HepG2 (cell line): ENCODE results near the gene RBBP8NL. TPM values are rescaled to one million over a fixed set of nuclear protein-coding genes. Genes with fewer than 3 reads are reported as not detected.

ENCODE experiments used
- ATAC-seq: fragments of 200-7000 bp; cut with Tn5 transposase; 3 replicates; pipeline ENCODE4 v1.9.1; 2020; ENCODE audit warnings: mild to moderate bottlenecking, moderate library complexity
- BruUV-seq: library from RNA; stranded (reverse); fragments of 400-500 nt; replicated peaks from 2 replicates; lab custom pipeline; 2021; lab: Mats Ljungman, UMichigan
- CTCF ChIA-PET: fragments of 300-600 bp; formaldehyde crosslinking; extraction: SDS; loops from one replicate; lab custom pipeline; 2021; ENCODE audit warnings: low total read pairs, inconsistent platforms, low intra/inter-chr PET ratio; lab: Yijun Ruan, JAX
- POLR2A ChIA-PET: fragments of 350-600 bp; sonication (Branson Sonifier 250); formaldehyde crosslinking; loops from one replicate; lab custom pipeline; 2020; ENCODE audit warnings: antibody characterized with exemption, inconsistent platforms; lab: Yijun Ruan, JAX
- DNase-seq: peaks from one replicate; pipeline ENCODE4 v3.0.0-alpha.2; 2015; ENCODE audit warnings: low spot score
- FAIRE-seq: peaks from 3 replicates; lab custom pipeline; 2011; peaks lifted over from hg19 to GRCh38; lab: Jason Lieb, UNC
- H2AFZ ChIP-seq: one replicate; pipeline ENCODE4 v1.6.1; 2011; ENCODE audit warnings: low read length, inconsistent platforms
- H3K27ac ChIP-seq: fragments of 300-600 bp; 3 replicates; pipeline ENCODE4 v1.8.0; 2011; ENCODE audit warnings: mixed run types, mild to moderate bottlenecking, mixed read lengths, low read length, inconsistent platforms; ENCODE audit not compliant: insufficient read depth; ENCODE audit errors: extremely low read length
- H3K27me3 ChIP-seq, 2 experiments: fragments of 200-600 bp in 1 of 2; 2 replicates in 1 of 2; 3 replicates in 1 of 2; pipeline versions ENCODE4 v1.6.0 to v1.8.0; 2011; ENCODE audit warnings: low read length in 2 of 2, mild to moderate bottlenecking in 2 of 2, moderate library complexity in 2 of 2, inconsistent platforms in 1 of 2; ENCODE audit not compliant: insufficient read depth in 2 of 2, control insufficient read depth in 1 of 2
- H3K36me3 ChIP-seq, 2 experiments: fragments of 200-600 bp in 1 of 2; replicated peaks in 1 of 2; 2 replicates in 1 of 2; 3 replicates in 1 of 2; pipeline versions ENCODE4 v1.5.1 to v1.8.0; 2011; ENCODE audit warnings: low read length in 2 of 2, inconsistent platforms in 1 of 2; ENCODE audit not compliant: insufficient read depth in 2 of 2, control insufficient read depth in 1 of 2
- H3K4me1 ChIP-seq: 2 replicates; pipeline ENCODE4 v1.5.1; 2012; ENCODE audit warnings: low read length, inconsistent platforms; ENCODE audit not compliant: insufficient read depth
- H3K4me2 ChIP-seq: 2 replicates; pipeline ENCODE4 v1.6.0; 2011; ENCODE audit warnings: low read depth, low read length, inconsistent platforms
- H3K4me3 ChIP-seq, 3 experiments: fragments of 200-600 bp in 1 of 3; sonication (generic), shearing (Covaris generic) in 1 of 3; replicated peaks in 1 of 3; 2 replicates each; pipeline ENCODE4 v1.5.1; 2011 to 2016; ENCODE audit warnings: low read length in 3 of 3, inconsistent platforms in 2 of 3, low read depth in 2 of 3, mild to moderate bottlenecking in 2 of 3, control low read depth in 1 of 3, mixed read lengths in 1 of 3; ENCODE audit not compliant: insufficient read depth in 1 of 3
- H3K79me2 ChIP-seq: one replicate; pipeline ENCODE4 v1.6.1; 2011; ENCODE audit warnings: low read length, inconsistent platforms; ENCODE audit not compliant: insufficient read depth
- H3K9ac ChIP-seq: 2 replicates; pipeline ENCODE4 v1.6.0; 2011; ENCODE audit warnings: mild to moderate bottlenecking, low read depth, low read length, inconsistent platforms; ENCODE audit not compliant: insufficient read depth
- H3K9me3 ChIP-seq: 2 replicates; pipeline ENCODE4 v1.5.1; 2012; ENCODE audit warnings: mild to moderate bottlenecking, low read length
- H4K20me1 ChIP-seq: 2 replicates; pipeline ENCODE4 v1.6.0; 2011; ENCODE audit warnings: inconsistent platforms, mild to moderate bottlenecking, low read length, moderate library complexity; ENCODE audit not compliant: insufficient read depth
- BORCS8-MEF2B ChIP-seq: sonication (generic); formaldehyde crosslinking; IDR thresholded peaks from 2 replicates; pipeline ENCODE4 v1.8.0; 2022; ENCODE audit warnings: mild to moderate bottlenecking, missing genetic modification reagents
- DR1 ChIP-seq: sonication (generic); formaldehyde crosslinking; IDR thresholded peaks from 2 replicates; pipeline ENCODE4 v1.8.0; 2021; ENCODE audit warnings: mild to moderate bottlenecking, missing genetic modification reagents, inconsistent platforms
- JUN ChIP-seq: sonication (generic); formaldehyde crosslinking; IDR thresholded peaks from 2 replicates; pipeline ENCODE4 v1.4.0; 2020; ENCODE audit warnings: mild to moderate bottlenecking, missing genetic modification reagents
- MTA1 ChIP-seq: sonication (generic); formaldehyde crosslinking; IDR thresholded peaks from 2 replicates; pipeline ENCODE4 v1.4.0; 2020; ENCODE audit warnings: missing genetic modification reagents, mild to moderate bottlenecking, borderline replicate concordance
- NCOR1 ChIP-seq: fragments of 200-600 bp; sonication (generic); IDR thresholded peaks from 2 replicates; pipeline ENCODE4 v1.7.0; 2017; ENCODE audit warnings: antibody characterized with exemption, low read length, borderline replicate concordance
- NR1H2 ChIP-seq: sonication (generic); formaldehyde crosslinking; IDR thresholded peaks from 2 replicates; pipeline ENCODE4 v1.8.1; 2022; ENCODE audit warnings: low read depth, missing genetic modification reagents, borderline replicate concordance
- NR2F6 ChIP-seq, 2 experiments: IDR thresholded peaks; 2 replicates each; pipeline ENCODE4 v1.6.1; 2016; ENCODE audit warnings: antibody characterized with exemption in 1 of 2, mild to moderate bottlenecking in 1 of 2
- SKI ChIP-seq: fragments of 450-650 bp; IDR thresholded peaks from one replicate; pipeline ENCODE4 v1.6.1; 2018; ENCODE audit warnings: mild to moderate bottlenecking; ENCODE audit not compliant: partially characterized antibody
- TBL1XR1 ChIP-seq: fragments of 150-350 bp; IDR thresholded peaks from 2 replicates; pipeline ENCODE4 v1.6.1; 2014; ENCODE audit warnings: borderline replicate concordance, low read length; ENCODE audit not compliant: partially characterized antibody
- TBX3 ChIP-seq: fragments of 450-650 bp; IDR thresholded peaks from 2 replicates; pipeline ENCODE4 v1.6.1; 2017; ENCODE audit warnings: antibody characterized with exemption, mild to moderate bottlenecking, inconsistent platforms, borderline replicate concordance
- TCF7 ChIP-seq: sonication (generic); IDR thresholded peaks from 2 replicates; pipeline ENCODE4 v1.6.1; 2016; ENCODE audit warnings: antibody characterized with exemption, low read depth
- ZFP36L2 ChIP-seq: sonication (generic); formaldehyde crosslinking; IDR thresholded peaks from 2 replicates; pipeline ENCODE4 v1.4.0; 2020; ENCODE audit warnings: missing genetic modification reagents
- ZNF530 ChIP-seq: sonication (generic); formaldehyde crosslinking; IDR thresholded peaks from 2 replicates; pipeline ENCODE4 v1.5.0; 2020; ENCODE audit warnings: low read depth, mild to moderate bottlenecking, missing genetic modification reagents
- ZNF552 ChIP-seq: sonication (generic); formaldehyde crosslinking; IDR thresholded peaks from 2 replicates; pipeline ENCODE4 v1.9.0; 2022; ENCODE audit warnings: missing genetic modification reagents, mild to moderate bottlenecking, borderline replicate concordance
- ZNF557 ChIP-seq: sonication (generic); formaldehyde crosslinking; IDR thresholded peaks from 2 replicates; pipeline ENCODE4 v1.4.0; 2020; ENCODE audit warnings: missing genetic modification reagents
- ZNF570 ChIP-seq: sonication (generic); formaldehyde crosslinking; IDR thresholded peaks from 2 replicates; pipeline ENCODE4 v1.4.0; 2020; ENCODE audit warnings: mild to moderate bottlenecking, missing genetic modification reagents, borderline replicate concordance
- WGBS: methylation state at CpG from one replicate; pipeline ENCODE4 v1.1.6; 2017; ENCODE audit warnings: low lambda C conversion rate; 5-methylcytosine and 5-hydroxymethylcytosine counted together
- in situ Hi-C: cut with HindIII; loops from 2 replicates; pipeline ENCODE4 v1.10.0; 2017; ENCODE audit warnings: low pct_unique_long_range_greater_than_20kb; ENCODE audit not compliant: extremely low pct_ligation_motif_present
- intact Hi-C: fragments of 100-400 bp; cut with micrococcal nuclease; formaldehyde crosslinking; loops from one replicate; pipeline ENCODE4 v1.10.0; 2022; ENCODE audit not compliant: unreplicated experiment
- polyA plus RNA-seq, 8 experiments: library from polyadenylated mRNA; depleted of rRNA in 3 of 8; stranded (reverse) in 7 of 8; unstranded in 1 of 8; fragments of >200 nt; fragmentation: Illumina TruSeq in 4 of 8; extraction: Trizol in 4 of 8; gene quantifications; 2 replicates each; pipeline versions ENCODE4 v1.2.1 to v1.2.3, GENCODE V29; 2011 to 2016; ENCODE audit warnings: low read depth in 4 of 8, missing spikeins in 1 of 8, mixed read lengths in 1 of 8; ENCODE audit not compliant: insufficient read depth in 1 of 8
- total RNA-seq, 5 experiments: library from RNA; depleted of rRNA; stranded (reverse); fragments of >200 nt; fragmentation: Illumina TruSeq; extraction: Trizol; gene quantifications; 2 replicates each; pipeline ENCODE4 v1.2.3, GENCODE V29; 2016; ENCODE audit warnings: low read depth in 1 of 5
- TF ChIP-seq, protein P1 (sequence below): IDR thresholded peaks from 2 replicates; pipeline ENCODE4 v1.6.1; 2018; ENCODE audit warnings: missing genetic modification reagents, mild to moderate bottlenecking, missing compliant biosample characterization
- TF ChIP-seq, protein P2 (sequence below): sonication (generic); formaldehyde crosslinking; IDR thresholded peaks from 2 replicates; pipeline ENCODE4 v1.5.1; 2020; ENCODE audit warnings: missing genetic modification reagents, mild to moderate bottlenecking, borderline replicate concordance
- TF ChIP-seq, protein P3 (sequence below): sonication (generic); formaldehyde crosslinking; IDR thresholded peaks from 2 replicates; pipeline ENCODE4 v1.8.0; 2022; ENCODE audit warnings: missing genetic modification reagents, mild to moderate bottlenecking, borderline replicate concordance
- TF ChIP-seq, protein P4 (sequence below): sonication (generic); formaldehyde crosslinking; IDR thresholded peaks from 2 replicates; pipeline ENCODE4 v1.8.0; 2022; ENCODE audit warnings: missing genetic modification reagents, mild to moderate bottlenecking, moderate library complexity, borderline replicate concordance

Gene RBBP8NL
- total and polyA plus RNA-seq, 2 of the 13 experiments (the other 11 are each of a cell fraction or from before 2014, with no cell fraction given) = 0.69 to 0.86 TPM

DNA sequence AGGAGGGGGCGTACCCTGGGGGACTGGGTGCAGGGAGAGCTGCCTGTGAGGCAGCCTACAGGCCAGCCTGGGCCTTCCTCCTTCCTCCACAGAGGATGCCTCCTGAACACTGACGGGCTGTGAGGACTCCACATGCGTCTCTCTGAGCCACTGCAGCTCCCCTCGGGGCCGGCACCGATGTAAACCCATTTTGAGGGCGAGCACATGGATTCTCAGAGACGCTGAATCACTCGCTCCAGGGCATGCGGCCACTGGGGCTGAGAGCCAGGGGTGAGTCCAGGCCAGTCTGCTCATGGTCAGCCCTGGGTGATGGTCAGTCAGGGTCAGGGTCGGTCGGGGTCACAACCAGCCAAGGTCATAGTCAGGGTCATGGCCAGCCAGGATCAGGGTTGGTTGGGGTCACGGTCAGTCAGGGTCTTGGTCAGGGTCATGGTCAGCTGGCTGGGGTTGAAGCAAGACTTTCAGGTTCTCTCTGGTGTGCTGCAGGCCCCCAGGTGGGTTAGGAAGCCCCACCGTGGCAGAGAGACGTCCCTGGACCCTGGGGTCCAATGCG, 14.7 kb upstream of the RBBP8NL start:
- Histone ChIP-seq H3K4me3 (no peak overlapping the region), H3K36me3 (no peaks in the 10 kb centered on the region), H3K79me2 (no peaks in the 10 kb centered on the region), H3K4me1 (peaks cover 4% of the 10 kb centered on the region), H3K9me3 (no peaks in the 10 kb centered on the region), H4K20me1 (peaks cover 6% of the 10 kb centered on the region; the same call in 1 of the 2 replicates), H3K9ac (no peak overlapping the region), H2AFZ (no peak overlapping the region), H3K4me2 (no peak overlapping the region), H3K27ac (no peak overlapping the region), H3K27me3 (peaks cover 42 to 94% of the 10 kb centered on the region in 2 experiments)
- intact Hi-C loops = no loop called here
- WGBS = 40% methylated on average over 1 of the region's 16 CpGs
- DNase-seq = no peak
- BruUV-seq = no TSS peak
- CTCF ChIA-PET = no interaction called here
- peak; percentile 6; the same call in 1 of the 3 replicates for ATAC-seq
- POLR2A ChIA-PET = no interaction called here
- in situ Hi-C loops = no loop called here
- FAIRE-seq = no peak
- TF ChIP-seq, protein P1, sequence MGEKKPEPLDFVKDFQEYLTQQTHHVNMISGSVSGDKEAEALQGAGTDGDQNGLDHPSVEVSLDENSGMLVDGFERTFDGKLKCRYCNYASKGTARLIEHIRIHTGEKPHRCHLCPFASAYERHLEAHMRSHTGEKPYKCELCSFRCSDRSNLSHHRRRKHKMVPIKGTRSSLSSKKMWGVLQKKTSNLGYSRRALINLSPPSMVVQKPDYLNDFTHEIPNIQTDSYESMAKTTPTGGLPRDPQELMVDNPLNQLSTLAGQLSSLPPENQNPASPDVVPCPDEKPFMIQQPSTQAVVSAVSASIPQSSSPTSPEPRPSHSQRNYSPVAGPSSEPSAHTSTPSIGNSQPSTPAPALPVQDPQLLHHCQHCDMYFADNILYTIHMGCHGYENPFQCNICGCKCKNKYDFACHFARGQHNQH (CRISPR knock-in tag) = no peak
- TF ChIP-seq TBX3 (no peak), BORCS8-MEF2B (CRISPR knock-in tag) (no peak), ZNF557 (CRISPR knock-in tag) (no peak), JUN (CRISPR knock-in tag) (no peak), TCF7 (no peak), NCOR1 (peak; percentile 85; the same call in 1 of the 2 replicates), NR2F6 (IDR thresholded peaks at IDR 0.05) (peak; percentile 52; the same call in 1 of the 2 replicates), NR2F6 (CRISPR knock-in tag; IDR thresholded peaks at IDR 0.05) (no peak), SKI (peak; percentile 97), MTA1 (CRISPR knock-in tag) (peak; percentile 39; the same call in 1 of the 2 replicates), ZFP36L2 (CRISPR knock-in tag) (no peak), NR1H2 (peak; percentile 83; the same call in 1 of the 2 replicates), ZNF570 (no peak), ZNF552 (CRISPR knock-in tag) (0 out of 2 replicates have a peak, but pooled peaks have one; percentile 24), DR1 (CRISPR knock-in tag) (0 out of 2 replicates have a peak, but pooled peaks have one; percentile 37), TBL1XR1 (peak; percentile 88), ZNF530 (no peak)
- TF ChIP-seq, protein P2, sequence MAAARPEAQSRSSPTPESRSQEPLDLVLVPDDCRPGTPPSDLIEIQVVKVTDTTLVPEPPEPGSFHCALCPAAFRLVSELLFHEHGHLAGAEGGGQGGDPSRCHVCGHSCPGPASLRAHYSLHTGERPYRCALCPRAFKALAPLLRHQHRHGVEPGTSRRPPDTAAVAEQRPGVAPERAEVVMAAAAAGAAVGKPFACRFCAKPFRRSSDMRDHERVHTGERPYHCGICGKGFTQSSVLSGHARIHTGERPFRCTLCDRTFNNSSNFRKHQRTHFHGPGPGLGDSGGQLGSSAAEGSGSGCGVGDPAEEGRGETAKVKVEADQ (CRISPR knock-in tag) = no peak
- TF ChIP-seq, protein P3, sequence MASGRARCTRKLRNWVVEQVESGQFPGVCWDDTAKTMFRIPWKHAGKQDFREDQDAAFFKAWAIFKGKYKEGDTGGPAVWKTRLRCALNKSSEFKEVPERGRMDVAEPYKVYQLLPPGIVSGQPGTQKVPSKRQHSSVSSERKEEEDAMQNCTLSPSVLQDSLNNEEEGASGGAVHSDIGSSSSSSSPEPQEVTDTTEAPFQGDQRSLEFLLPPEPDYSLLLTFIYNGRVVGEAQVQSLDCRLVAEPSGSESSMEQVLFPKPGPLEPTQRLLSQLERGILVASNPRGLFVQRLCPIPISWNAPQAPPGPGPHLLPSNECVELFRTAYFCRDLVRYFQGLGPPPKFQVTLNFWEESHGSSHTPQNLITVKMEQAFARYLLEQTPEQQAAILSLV = peak; percentile 46; the same call in 1 of the 2 replicates
- TF ChIP-seq, protein P4, sequence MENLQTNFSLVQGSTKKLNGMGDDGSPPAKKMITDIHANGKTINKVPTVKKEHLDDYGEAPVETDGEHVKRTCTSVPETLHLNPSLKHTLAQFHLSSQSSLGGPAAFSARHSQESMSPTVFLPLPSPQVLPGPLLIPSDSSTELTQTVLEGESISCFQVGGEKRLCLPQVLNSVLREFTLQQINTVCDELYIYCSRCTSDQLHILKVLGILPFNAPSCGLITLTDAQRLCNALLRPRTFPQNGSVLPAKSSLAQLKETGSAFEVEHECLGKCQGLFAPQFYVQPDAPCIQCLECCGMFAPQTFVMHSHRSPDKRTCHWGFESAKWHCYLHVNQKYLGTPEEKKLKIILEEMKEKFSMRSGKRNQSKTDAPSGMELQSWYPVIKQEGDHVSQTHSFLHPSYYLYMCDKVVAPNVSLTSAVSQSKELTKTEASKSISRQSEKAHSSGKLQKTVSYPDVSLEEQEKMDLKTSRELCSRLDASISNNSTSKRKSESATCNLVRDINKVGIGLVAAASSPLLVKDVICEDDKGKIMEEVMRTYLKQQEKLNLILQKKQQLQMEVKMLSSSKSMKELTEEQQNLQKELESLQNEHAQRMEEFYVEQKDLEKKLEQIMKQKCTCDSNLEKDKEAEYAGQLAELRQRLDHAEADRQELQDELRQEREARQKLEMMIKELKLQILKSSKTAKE (CRISPR knock-in tag) = peak; percentile 89
